NCI-H774 (cell line): ENCODE data around the gene DGKH.
A peak's percentile ranks its signal among the peaks of the same experiment; 100 is the strongest.
"Not testable (repeated sequence)": the region's sequence is repeated elsewhere in the genome, so short reads cannot be mapped to it uniquely, and the experiment has no call there.

ENCODE experiments used
- DNase-seq: peaks from one replicate; lab custom pipeline; 2025; lab: John Stamatoyannopoulos, UW

The DGKH gene

GRCh38 chr13:42225051-42225450 is 176.6 kb downstream of the DGKH start:
- no peak for DNase-seq

- not testable (repeated sequence) for DNase-seq
Measured at GRCh38 chr13:42226759-42227158, 178.3 kb downstream of the DGKH start.

- no peak for DNase-seq
Measured at GRCh38 chr13:42228527-42228926, 180.1 kb downstream of the DGKH start.

GRCh38 chr13:42229287-42229686 is 180.8 kb downstream of the DGKH start:
- DNase-seq, result no peak

GRCh38 chr13:42232671-42233070 is 184.2 kb downstream of the DGKH start:
- no peak for DNase-seq

GRCh38 chr13:42233726-42234125 is 185.3 kb downstream of the DGKH start:
- DNase-seq, result no peak

- DNase-seq, result no peak
Measured at GRCh38 chr13:42239161-42239560, 190.7 kb downstream of the DGKH start.

GRCh38 chr13:42239644-42240043 is 191.2 kb downstream of the DGKH start:
- no peak for DNase-seq

- no peak for DNase-seq
Measured at GRCh38 chr13:42246541-42246940, 198.1 kb downstream of the DGKH start.

- no peak for DNase-seq
Measured at GRCh38 chr13:42247883-42248282, 199.4 kb downstream of the DGKH start.

- no peak for DNase-seq
Measured at GRCh38 chr13:42255886-42256285, 207.4 kb downstream of the DGKH start.

GRCh38 chr13:42258747-42259146 is 210.3 kb downstream of the DGKH start:
- DNase-seq, result no peak

- no peak for DNase-seq
Measured at GRCh38 chr13:42259515-42259914, 211.1 kb downstream of the DGKH start.

GRCh38 chr13:42260903-42261654 is 212.6 kb downstream of the DGKH start:
- DNase-seq, result no peak

GRCh38 chr13:42266473-42266872 is 218.0 kb downstream of the DGKH start:
- DNase-seq, result no peak

- DNase-seq, result no peak
Measured at GRCh38 chr13:42270160-42270856, 221.9 kb downstream of the DGKH start.

GRCh38 chr13:42270857-42271215 is 222.4 kb downstream of the DGKH start:
- no peak for DNase-seq

GRCh38 chr13:42271337-42272114 is 223.1 kb downstream of the DGKH start:
- DNase-seq, result peak; percentile 87

- peak; percentile 23 for DNase-seq
Measured at GRCh38 chr13:42272115-42272803, 223.8 kb downstream of the DGKH start, which contains the start of gene AKAP11. AKAP11 (plus strand) TSS chr13:42272152; CDS start chr13:42286349, 14,197 bp downstream.

GRCh38 chr13:42272804-42273175 is 224.3 kb downstream of the DGKH start:
- DNase-seq, result no peak

GRCh38 chr13:42274386-42275097 is 226.1 kb downstream of the DGKH start:
- no peak for DNase-seq

GRCh38 chr13:42275098-42275471 is 226.6 kb downstream of the DGKH start:
- no peak for DNase-seq
